ENCODE data around the gene DUSP11. TPM values are rescaled to one million over a fixed set of nuclear protein-coding genes. Genes with fewer than 3 reads are reported as not detected.

The DUSP11 gene
- total and polyA plus RNA-seq, 2 of the 13 experiments (the other 11 are each of a cell fraction or from before 2014, with no cell fraction given) = 30.5 to 36.2 TPM

DNA sequence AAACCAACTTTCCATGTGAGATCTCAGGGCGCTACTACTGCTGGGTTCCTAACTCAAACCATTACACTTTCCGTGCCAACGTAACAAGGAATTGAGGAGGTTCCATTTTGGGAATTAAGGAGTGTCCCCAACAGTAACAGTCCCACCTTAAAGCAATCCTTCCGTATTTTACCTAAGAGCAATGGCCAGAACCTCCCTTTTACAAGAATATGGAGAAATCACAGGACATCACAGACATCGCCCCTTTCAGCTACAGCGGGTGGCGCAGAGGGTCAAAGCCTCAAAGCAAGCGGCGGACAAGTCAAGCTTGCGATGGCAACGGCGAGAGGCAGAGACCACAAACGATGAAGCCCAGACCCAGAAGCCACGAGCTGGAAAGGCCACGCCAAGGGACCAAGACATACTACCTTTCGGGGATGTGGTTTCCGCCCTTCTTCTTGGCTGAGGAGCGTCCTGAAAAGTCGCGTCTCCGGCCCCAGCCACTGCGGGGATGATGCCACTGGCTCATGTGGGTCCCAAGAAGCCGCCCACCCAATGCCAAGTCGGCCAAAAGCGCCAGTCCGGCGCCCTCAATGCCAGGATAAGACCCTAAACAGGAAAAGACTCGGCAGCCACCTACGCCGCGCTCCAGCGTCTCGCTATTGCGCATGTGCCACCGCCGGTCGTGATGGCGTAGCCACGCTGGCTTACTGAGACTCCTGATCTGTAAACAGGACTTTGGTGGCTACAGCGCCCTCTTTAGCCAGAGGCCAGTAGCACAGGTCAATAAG is at the start of gene DUSP11 (continued):
- TF ChIP-seq, protein P1, sequence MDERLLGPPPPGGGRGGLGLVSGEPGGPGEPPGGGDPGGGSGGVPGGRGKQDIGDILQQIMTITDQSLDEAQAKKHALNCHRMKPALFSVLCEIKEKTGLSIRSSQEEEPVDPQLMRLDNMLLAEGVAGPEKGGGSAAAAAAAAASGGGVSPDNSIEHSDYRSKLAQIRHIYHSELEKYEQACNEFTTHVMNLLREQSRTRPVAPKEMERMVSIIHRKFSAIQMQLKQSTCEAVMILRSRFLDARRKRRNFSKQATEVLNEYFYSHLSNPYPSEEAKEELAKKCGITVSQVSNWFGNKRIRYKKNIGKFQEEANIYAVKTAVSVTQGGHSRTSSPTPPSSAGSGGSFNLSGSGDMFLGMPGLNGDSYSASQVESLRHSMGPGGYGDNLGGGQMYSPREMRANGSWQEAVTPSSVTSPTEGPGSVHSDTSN (CRISPR knock-in tag; IDR thresholded peaks at IDR 0.05) = no peak
- TF ChIP-seq, protein P2, sequence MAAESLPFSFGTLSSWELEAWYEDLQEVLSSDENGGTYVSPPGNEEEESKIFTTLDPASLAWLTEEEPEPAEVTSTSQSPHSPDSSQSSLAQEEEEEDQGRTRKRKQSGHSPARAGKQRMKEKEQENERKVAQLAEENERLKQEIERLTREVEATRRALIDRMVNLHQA (CRISPR knock-in tag; IDR thresholded peaks at IDR 0.05) = no peak
- no peak for TF ChIP-seq CC2D1A (CRISPR knock-in tag; IDR thresholded peaks at IDR 0.05)
- no peak for TF ChIP-seq KLF12 (CRISPR knock-in tag; IDR thresholded peaks at IDR 0.05; ENCODE audit: borderline replicate concordance)
- TF ChIP-seq, protein P3, sequence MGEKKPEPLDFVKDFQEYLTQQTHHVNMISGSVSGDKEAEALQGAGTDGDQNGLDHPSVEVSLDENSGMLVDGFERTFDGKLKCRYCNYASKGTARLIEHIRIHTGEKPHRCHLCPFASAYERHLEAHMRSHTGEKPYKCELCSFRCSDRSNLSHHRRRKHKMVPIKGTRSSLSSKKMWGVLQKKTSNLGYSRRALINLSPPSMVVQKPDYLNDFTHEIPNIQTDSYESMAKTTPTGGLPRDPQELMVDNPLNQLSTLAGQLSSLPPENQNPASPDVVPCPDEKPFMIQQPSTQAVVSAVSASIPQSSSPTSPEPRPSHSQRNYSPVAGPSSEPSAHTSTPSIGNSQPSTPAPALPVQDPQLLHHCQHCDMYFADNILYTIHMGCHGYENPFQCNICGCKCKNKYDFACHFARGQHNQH (CRISPR knock-in tag; IDR thresholded peaks at IDR 0.05) = peak; percentile 87
- peak; percentile 63; the same call in 1 of the 2 replicates for TF ChIP-seq SALL2 (CRISPR knock-in tag; IDR thresholded peaks at IDR 0.05)
- TF ChIP-seq ZZZ3 (CRISPR knock-in tag; IDR thresholded peaks at IDR 0.05; ENCODE audit: borderline replicate concordance) = 0 out of 2 replicates have a peak, but pooled peaks have one; percentile 27
- TF ChIP-seq FOSL2 (CRISPR knock-in tag; IDR thresholded peaks at IDR 0.05) = peak; percentile 75; the same call in 1 of the 2 replicates
- TF ChIP-seq ZEB1 (IDR thresholded peaks at IDR 0.05; ENCODE audit: insufficient replicate concordance, low read depth) = no peak
- TF ChIP-seq JARID2 (CRISPR knock-in tag; IDR thresholded peaks at IDR 0.05; ENCODE audit: insufficient replicate concordance) = peak; percentile 6
- TF ChIP-seq SP4 (CRISPR knock-in tag; IDR thresholded peaks at IDR 0.05) = peak; percentile 65
- TF ChIP-seq TGIF2 (CRISPR knock-in tag; IDR thresholded peaks at IDR 0.05) = peak; percentile 87
- no peak for TF ChIP-seq TCF7 (IDR thresholded peaks at IDR 0.05; ENCODE audit: low read depth)
- peak; percentile 66; the same call in 1 of the 2 replicates for TF ChIP-seq MED1 (CRISPR knock-in tag; IDR thresholded peaks at IDR 0.05)
- TF ChIP-seq ZNF343 (CRISPR knock-in tag; IDR thresholded peaks at IDR 0.05) = 0 out of 2 replicates have a peak, but pooled peaks have one; percentile 54
- TF ChIP-seq, protein P4, sequence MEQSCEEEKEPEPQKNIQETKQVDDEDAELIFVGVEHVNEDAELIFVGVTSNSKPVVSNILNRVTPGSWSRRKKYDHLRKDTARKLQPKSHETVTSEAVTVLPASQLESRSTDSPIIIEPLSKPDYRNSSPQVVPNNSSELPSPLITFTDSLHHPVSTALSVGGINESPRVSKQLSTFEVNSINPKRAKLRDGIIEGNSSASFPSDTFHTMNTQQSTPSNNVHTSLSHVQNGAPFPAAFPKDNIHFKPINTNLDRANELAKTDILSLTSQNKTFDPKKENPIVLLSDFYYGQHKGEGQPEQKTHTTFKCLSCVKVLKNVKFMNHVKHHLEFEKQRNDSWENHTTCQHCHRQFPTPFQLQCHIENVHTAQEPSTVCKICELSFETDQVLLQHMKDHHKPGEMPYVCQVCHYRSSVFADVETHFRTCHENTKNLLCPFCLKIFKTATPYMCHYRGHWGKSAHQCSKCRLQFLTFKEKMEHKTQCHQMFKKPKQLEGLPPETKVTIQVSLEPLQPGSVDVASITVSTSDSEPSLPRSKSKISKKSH (CRISPR knock-in tag; IDR thresholded peaks at IDR 0.05; ENCODE audit: borderline replicate concordance) = no peak
- TF ChIP-seq, protein P5, sequence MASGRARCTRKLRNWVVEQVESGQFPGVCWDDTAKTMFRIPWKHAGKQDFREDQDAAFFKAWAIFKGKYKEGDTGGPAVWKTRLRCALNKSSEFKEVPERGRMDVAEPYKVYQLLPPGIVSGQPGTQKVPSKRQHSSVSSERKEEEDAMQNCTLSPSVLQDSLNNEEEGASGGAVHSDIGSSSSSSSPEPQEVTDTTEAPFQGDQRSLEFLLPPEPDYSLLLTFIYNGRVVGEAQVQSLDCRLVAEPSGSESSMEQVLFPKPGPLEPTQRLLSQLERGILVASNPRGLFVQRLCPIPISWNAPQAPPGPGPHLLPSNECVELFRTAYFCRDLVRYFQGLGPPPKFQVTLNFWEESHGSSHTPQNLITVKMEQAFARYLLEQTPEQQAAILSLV (CRISPR knock-in tag; IDR thresholded peaks at IDR 0.05; ENCODE audit: borderline replicate concordance) = peak; percentile 94
- TF ChIP-seq, protein P6, sequence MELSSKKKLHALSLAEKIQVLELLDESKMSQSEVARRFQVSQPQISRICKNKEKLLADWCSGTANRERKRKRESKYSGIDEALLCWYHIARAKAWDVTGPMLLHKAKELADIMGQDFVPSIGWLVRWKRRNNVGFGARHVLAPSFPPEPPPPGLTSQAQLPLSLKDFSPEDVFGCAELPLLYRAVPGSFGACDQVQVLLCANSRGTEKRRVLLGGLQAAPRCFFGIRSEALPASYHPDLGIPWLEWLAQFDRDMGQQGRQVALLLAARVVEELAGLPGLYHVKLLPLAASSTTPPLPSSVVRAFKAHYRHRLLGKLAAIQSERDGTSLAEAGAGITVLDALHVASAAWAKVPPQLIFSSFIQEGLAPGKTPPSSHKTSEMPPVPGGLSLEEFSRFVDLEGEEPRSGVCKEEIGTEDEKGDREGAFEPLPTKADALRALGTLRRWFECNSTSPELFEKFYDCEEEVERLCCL (CRISPR knock-in tag; IDR thresholded peaks at IDR 0.05; ENCODE audit: borderline replicate concordance) = 0 out of 2 replicates have a peak, but pooled peaks have one; percentile 62
- TF ChIP-seq RORA (CRISPR knock-in tag; IDR thresholded peaks at IDR 0.05) = no peak
- TF ChIP-seq MBNL3 (CRISPR knock-in tag; conservative IDR thresholded peaks at IDR 0.05) = no peak
